WTC11 (cell line): ENCODE data around the gene CAPN9. TPM values are rescaled to one million over a fixed set of nuclear protein-coding genes. Genes with fewer than 3 reads are reported as not detected.

Source experiments
- ATAC-seq: fragments of 200-7000 bp; cut with Tn5 transposase; 2 replicates; pipeline ENCODE4 v1.10.0; 2021; ENCODE audit warnings: mild to moderate bottlenecking, moderate library complexity
- CTCF ChIA-PET: fragments of 300-600 bp; sonication (Branson Sonifier 250); formaldehyde crosslinking; loops from one replicate; lab custom pipeline; 2021; ENCODE audit warnings: antibody characterized with exemption; lab: Charles Lee
- POLR2A ChIA-PET: fragments of 350-600 bp; sonication (Branson Sonifier 250); formaldehyde crosslinking; loops from one replicate; lab custom pipeline; 2021; ENCODE audit warnings: antibody characterized with exemption; lab: Charles Lee
- DNase-seq: peaks from one replicate; pipeline ENCODE4 v3.0.0; 2021; ENCODE audit warnings: low spot score
- H3K27ac Mint-ChIP-seq: 2 replicates; pipeline ENCODE4 v1.8.0; 2021; ENCODE audit warnings: mixed read lengths
- H3K27me3 Mint-ChIP-seq: 2 replicates; pipeline ENCODE4 v1.8.0; 2021; ENCODE audit warnings: low read depth, mild to moderate bottlenecking, moderate library complexity, mixed read lengths
- H3K36me3 Mint-ChIP-seq: 2 replicates; pipeline ENCODE4 v1.8.0; 2021; ENCODE audit warnings: mixed read lengths
- H3K4me1 Mint-ChIP-seq: 2 replicates; pipeline ENCODE4 v1.8.0; 2022; ENCODE audit warnings: mixed read lengths
- H3K4me3 Mint-ChIP-seq: 2 replicates; pipeline ENCODE4 v1.8.0; 2021; ENCODE audit warnings: mild to moderate bottlenecking, moderate library complexity, mixed read lengths
- H3K9me3 Mint-ChIP-seq: 2 replicates; pipeline ENCODE4 v1.8.0; 2021; ENCODE audit warnings: mixed read lengths
- ATF1 ChIP-seq: sonication (generic); formaldehyde crosslinking; IDR thresholded peaks from 2 replicates; pipeline ENCODE4 v1.8.1; 2023; ENCODE audit warnings: mild to moderate bottlenecking, moderate library complexity, missing genetic modification reagents
- CREM ChIP-seq: sonication (generic); formaldehyde crosslinking; IDR thresholded peaks from 2 replicates; pipeline ENCODE4 v1.8.1; 2022; ENCODE audit warnings: mild to moderate bottlenecking, missing genetic modification reagents, moderate library complexity
- ELF4 ChIP-seq: sonication (generic); formaldehyde crosslinking; IDR thresholded peaks from 2 replicates; pipeline ENCODE4 v1.8.1; 2022; ENCODE audit warnings: low read depth, mild to moderate bottlenecking, moderate library complexity, missing genetic modification reagents
- ETV6 ChIP-seq: sonication (generic); formaldehyde crosslinking; IDR thresholded peaks from 2 replicates; pipeline ENCODE4 v1.8.1; 2022; ENCODE audit warnings: mild to moderate bottlenecking, missing genetic modification reagents
- FOXK1 ChIP-seq: sonication (generic); formaldehyde crosslinking; IDR thresholded peaks from 2 replicates; pipeline ENCODE4 v1.8.0; 2022; ENCODE audit warnings: mild to moderate bottlenecking, moderate library complexity, missing genetic modification reagents
- RELA ChIP-seq: sonication (generic); formaldehyde crosslinking; IDR thresholded peaks from 2 replicates; pipeline ENCODE4 v1.8.1; 2022; ENCODE audit warnings: missing genetic modification reagents, mild to moderate bottlenecking, borderline replicate concordance
- ZNF138 ChIP-seq: sonication (generic); formaldehyde crosslinking; conservative IDR thresholded peaks from 2 replicates; pipeline ENCODE4 v1.8.1; 2022; ENCODE audit warnings: mild to moderate bottlenecking, moderate library complexity, missing genetic modification reagents
- ZNF416 ChIP-seq: fragments of 250-450 bp; sonication (Bioruptor Pico); IDR thresholded peaks from 2 replicates; pipeline ENCODE4 v1.9.0; 2021; ENCODE audit warnings: mild to moderate bottlenecking, inconsistent platforms
- ZNF423 ChIP-seq: fragments of 250-450 bp; sonication (Bioruptor Pico); IDR thresholded peaks from 2 replicates; pipeline ENCODE4 v2.1.2; 2022; ENCODE audit warnings: mild to moderate bottlenecking, moderate library complexity
- total RNA-seq: library from RNA; stranded (reverse); gene quantifications from 3 replicates; pipeline ENCODE4 v1.2.3, GENCODE V29; 2021
- TF ChIP-seq, protein P1 (sequence below): sonication (generic); formaldehyde crosslinking; IDR thresholded peaks from 2 replicates; pipeline ENCODE4 v1.8.1; 2023; ENCODE audit warnings: mild to moderate bottlenecking, missing genetic modification reagents
- TF ChIP-seq, protein P2 (sequence below): fragments of 250-450 bp; sonication (Bioruptor Pico); IDR thresholded peaks from 2 replicates; pipeline ENCODE4 v1.9.0; 2021; ENCODE audit warnings: mild to moderate bottlenecking
- TF ChIP-seq, protein P3 (sequence below): fragments of 250-450 bp; sonication (Bioruptor Pico); IDR thresholded peaks from 2 replicates; pipeline ENCODE4 v2.1.2; 2022; ENCODE audit warnings: mild to moderate bottlenecking, moderate library complexity
- TF ChIP-seq, protein P4 (sequence below): fragments of 250-450 bp; sonication (Bioruptor Pico); IDR thresholded peaks from 2 replicates; pipeline ENCODE4 v1.8.0; 2021; ENCODE audit warnings: mild to moderate bottlenecking
- TF ChIP-seq, protein P5 (sequence below): fragments of 250-450 bp; sonication (Bioruptor Pico); IDR thresholded peaks from 2 replicates; pipeline ENCODE4 v1.9.0; 2021; ENCODE audit warnings: moderate library complexity, mild to moderate bottlenecking, inconsistent platforms, borderline replicate concordance
- TF ChIP-seq, protein P6 (sequence below): sonication (generic); formaldehyde crosslinking; IDR thresholded peaks from 2 replicates; pipeline ENCODE4 v1.8.0; 2022; ENCODE audit warnings: mild to moderate bottlenecking, missing genetic modification reagents
- TF ChIP-seq, protein P7 (sequence below): sonication (generic); formaldehyde crosslinking; IDR thresholded peaks from 2 replicates; pipeline ENCODE4 v1.8.1; 2023; ENCODE audit warnings: mild to moderate bottlenecking, missing genetic modification reagents, moderate library complexity
- TF ChIP-seq, protein P8 (sequence below): fragments of 200-600 bp; IDR thresholded peaks from 2 replicates; pipeline ENCODE4 v1.8.0; 2022; ENCODE audit warnings: antibody characterized with exemption
- TF ChIP-seq, protein P9 (sequence below): sonication (generic); formaldehyde crosslinking; IDR thresholded peaks from 2 replicates; pipeline ENCODE4 v1.8.1; 2022; ENCODE audit warnings: missing genetic modification reagents, borderline replicate concordance

The CAPN9 gene
- total RNA-seq, 1 experiment from 2014 or later = not detected

DNA sequence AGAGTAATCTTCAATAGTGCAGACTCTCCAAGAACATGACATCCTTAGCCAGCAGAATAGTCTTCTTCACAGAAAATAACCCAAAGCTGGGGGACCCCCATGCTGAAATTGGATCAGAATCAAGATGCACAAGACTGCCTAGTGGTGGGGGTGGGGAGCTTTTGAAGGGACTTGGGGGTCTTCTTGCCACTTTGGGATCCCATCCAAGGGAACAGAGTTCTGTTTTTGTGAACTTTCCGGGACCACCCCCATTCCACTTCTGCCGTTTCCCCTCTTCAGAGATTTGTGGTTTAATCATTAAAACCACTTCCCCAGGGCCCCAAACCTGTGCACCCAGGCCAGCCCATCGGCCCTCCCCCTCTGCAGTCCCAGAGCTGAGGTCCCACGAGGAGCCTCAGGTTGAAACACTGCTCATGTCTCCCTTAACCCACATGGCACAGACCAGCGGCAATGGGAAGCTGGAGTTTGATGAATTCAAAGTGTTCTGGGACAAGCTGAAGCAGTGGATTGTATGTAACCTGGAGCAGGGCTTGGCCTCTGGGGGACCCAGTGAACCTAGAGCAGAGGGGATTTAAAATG, 44.9 kb downstream of the CAPN9 start:
- no peak for ATAC-seq
- no peak for DNase-seq
- Mint-ChIP-seq H3K4me3 (no peak overlapping the region), H3K36me3 (no peaks in the 10 kb centered on the region), H3K4me1 (no peaks in the 10 kb centered on the region), H3K27ac (no peak overlapping the region), H3K27me3 (peaks cover 34% of the 10 kb centered on the region), H3K9me3 (no peaks in the 10 kb centered on the region)
- ChIA-PET POLR2A (no interaction called here), CTCF (no interaction called here)
- TF ChIP-seq ZNF423 (CRISPR knock-in tag) (no peak), ZNF416 (CRISPR knock-in tag) (no peak), ATF1 (CRISPR knock-in tag) (no peak), ZNF138 (no peak)
- TF ChIP-seq, protein P1, sequence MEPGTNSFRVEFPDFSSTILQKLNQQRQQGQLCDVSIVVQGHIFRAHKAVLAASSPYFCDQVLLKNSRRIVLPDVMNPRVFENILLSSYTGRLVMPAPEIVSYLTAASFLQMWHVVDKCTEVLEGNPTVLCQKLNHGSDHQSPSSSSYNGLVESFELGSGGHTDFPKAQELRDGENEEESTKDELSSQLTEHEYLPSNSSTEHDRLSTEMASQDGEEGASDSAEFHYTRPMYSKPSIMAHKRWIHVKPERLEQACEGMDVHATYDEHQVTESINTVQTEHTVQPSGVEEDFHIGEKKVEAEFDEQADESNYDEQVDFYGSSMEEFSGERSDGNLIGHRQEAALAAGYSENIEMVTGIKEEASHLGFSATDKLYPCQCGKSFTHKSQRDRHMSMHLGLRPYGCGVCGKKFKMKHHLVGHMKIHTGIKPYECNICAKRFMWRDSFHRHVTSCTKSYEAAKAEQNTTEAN (CRISPR knock-in tag) = no peak
- TF ChIP-seq, protein P2, sequence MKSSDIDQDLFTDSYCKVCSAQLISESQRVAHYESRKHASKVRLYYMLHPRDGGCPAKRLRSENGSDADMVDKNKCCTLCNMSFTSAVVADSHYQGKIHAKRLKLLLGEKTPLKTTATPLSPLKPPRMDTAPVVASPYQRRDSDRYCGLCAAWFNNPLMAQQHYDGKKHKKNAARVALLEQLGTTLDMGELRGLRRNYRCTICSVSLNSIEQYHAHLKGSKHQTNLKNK = no peak
- TF ChIP-seq, protein P3, sequence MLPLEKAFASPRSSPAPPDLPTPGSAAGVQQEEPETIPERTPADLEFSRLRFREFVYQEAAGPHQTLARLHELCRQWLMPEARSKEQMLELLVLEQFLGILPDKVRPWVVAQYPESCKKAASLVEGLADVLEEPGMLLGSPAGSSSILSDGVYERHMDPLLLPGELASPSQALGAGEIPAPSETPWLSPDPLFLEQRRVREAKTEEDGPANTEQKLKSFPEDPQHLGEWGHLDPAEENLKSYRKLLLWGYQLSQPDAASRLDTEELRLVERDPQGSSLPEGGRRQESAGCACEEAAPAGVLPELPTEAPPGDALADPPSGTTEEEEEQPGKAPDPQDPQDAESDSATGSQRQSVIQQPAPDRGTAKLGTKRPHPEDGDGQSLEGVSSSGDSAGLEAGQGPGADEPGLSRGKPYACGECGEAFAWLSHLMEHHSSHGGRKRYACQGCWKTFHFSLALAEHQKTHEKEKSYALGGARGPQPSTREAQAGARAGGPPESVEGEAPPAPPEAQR = no peak

DNA sequence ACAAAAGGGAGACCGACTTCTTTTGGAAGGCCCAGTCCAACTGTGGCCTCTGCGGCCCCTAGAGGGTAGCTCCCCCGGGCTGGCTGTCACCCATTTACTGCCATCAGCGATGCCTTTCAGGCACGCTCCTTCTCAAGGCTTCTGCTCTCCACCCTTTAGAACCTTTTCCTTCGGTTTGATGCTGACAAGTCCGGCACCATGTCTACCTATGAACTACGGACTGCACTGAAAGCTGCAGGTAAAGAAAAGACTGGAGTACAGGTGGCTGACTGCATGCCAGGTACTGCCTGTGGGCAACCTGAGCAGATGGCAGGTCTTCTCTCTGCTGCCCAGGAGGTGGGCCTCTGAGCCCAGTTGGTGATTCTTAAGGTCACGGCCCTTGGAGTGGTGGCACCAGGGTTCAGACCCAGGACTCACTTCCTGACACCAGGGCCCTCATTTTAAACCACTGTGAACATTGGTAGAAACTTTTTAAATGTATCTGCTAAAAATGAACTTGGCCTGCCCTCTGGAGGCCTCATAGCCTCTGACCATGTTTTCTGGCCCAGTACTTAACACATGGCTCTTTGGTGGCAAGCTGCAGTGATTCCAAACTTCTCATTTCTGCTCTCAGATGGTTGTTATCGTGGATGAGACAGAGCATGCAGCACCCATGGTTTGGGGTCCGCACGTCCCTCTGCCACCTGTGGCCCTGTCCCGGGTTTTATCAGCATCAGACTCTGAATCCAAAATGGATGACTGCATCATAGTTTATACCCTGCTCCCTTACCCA, 45.7 kb downstream of the CAPN9 start:
- no peak for ATAC-seq
- no peaks in the 10 kb centered on the region for H3K36me3 Mint-ChIP-seq
- POLR2A ChIA-PET = interaction anchor here (0.5 kb wide), 1 partner anchor 428 kb away, joined by 3 read pairs; no protein-coding TSS in a partner anchor
- no peaks in the 10 kb centered on the region for H3K9me3 Mint-ChIP-seq
- H3K27ac Mint-ChIP-seq = no peak overlapping the region
- no peaks in the 10 kb centered on the region for H3K4me1 Mint-ChIP-seq
- DNase-seq = no peak
- peaks cover 41% of the 10 kb centered on the region for H3K27me3 Mint-ChIP-seq
- H3K4me3 Mint-ChIP-seq = no peak overlapping the region
- CTCF ChIA-PET = interaction anchor here (0.6 kb wide), 1 partner anchor 77 kb away, joined by 3 read pairs; no protein-coding TSS in a partner anchor
- TF ChIP-seq RELA (CRISPR knock-in tag) = no peak
- TF ChIP-seq, protein P4, sequence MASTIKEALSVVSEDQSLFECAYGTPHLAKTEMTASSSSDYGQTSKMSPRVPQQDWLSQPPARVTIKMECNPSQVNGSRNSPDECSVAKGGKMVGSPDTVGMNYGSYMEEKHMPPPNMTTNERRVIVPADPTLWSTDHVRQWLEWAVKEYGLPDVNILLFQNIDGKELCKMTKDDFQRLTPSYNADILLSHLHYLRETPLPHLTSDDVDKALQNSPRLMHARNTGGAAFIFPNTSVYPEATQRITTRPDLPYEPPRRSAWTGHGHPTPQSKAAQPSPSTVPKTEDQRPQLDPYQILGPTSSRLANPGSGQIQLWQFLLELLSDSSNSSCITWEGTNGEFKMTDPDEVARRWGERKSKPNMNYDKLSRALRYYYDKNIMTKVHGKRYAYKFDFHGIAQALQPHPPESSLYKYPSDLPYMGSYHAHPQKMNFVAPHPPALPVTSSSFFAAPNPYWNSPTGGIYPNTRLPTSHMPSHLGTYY (CRISPR knock-in tag) = no peak
- TF ChIP-seq, protein P5, sequence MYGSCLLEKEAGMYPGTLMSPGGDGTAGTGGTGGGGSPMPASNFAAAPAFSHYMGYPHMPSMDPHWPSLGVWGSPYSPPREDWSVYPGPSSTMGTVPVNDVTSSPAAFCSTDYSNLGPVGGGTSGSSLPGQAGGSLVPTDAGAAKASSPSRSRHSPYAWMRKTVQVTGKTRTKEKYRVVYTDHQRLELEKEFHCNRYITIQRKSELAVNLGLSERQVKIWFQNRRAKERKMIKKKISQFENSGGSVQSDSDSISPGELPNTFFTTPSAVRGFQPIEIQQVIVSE (CRISPR knock-in tag) = no peak
- TF ChIP-seq CREM (CRISPR knock-in tag) = no peak
- no peak for TF ChIP-seq FOXK1 (CRISPR knock-in tag)
- TF ChIP-seq ELF4 (CRISPR knock-in tag) = no peak
- TF ChIP-seq, protein P1 (CRISPR knock-in tag) = no peak
- TF ChIP-seq, protein P6, sequence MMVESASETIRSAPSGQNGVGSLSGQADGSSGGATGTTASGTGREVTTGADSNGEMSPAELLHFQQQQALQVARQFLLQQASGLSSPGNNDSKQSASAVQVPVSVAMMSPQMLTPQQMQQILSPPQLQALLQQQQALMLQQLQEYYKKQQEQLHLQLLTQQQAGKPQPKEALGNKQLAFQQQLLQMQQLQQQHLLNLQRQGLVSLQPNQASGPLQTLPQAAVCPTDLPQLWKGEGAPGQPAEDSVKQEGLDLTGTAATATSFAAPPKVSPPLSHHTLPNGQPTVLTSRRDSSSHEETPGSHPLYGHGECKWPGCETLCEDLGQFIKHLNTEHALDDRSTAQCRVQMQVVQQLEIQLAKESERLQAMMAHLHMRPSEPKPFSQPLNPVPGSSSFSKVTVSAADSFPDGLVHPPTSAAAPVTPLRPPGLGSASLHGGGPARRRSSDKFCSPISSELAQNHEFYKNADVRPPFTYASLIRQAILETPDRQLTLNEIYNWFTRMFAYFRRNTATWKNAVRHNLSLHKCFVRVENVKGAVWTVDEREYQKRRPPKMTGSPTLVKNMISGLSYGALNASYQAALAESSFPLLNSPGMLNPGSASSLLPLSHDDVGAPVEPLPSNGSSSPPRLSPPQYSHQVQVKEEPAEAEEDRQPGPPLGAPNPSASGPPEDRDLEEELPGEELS (CRISPR knock-in tag) = no peak
- TF ChIP-seq, protein P7, sequence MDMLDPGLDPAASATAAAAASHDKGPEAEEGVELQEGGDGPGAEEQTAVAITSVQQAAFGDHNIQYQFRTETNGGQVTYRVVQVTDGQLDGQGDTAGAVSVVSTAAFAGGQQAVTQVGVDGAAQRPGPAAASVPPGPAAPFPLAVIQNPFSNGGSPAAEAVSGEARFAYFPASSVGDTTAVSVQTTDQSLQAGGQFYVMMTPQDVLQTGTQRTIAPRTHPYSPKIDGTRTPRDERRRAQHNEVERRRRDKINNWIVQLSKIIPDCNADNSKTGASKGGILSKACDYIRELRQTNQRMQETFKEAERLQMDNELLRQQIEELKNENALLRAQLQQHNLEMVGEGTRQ (CRISPR knock-in tag) = no peak
- TF ChIP-seq, protein P8, sequence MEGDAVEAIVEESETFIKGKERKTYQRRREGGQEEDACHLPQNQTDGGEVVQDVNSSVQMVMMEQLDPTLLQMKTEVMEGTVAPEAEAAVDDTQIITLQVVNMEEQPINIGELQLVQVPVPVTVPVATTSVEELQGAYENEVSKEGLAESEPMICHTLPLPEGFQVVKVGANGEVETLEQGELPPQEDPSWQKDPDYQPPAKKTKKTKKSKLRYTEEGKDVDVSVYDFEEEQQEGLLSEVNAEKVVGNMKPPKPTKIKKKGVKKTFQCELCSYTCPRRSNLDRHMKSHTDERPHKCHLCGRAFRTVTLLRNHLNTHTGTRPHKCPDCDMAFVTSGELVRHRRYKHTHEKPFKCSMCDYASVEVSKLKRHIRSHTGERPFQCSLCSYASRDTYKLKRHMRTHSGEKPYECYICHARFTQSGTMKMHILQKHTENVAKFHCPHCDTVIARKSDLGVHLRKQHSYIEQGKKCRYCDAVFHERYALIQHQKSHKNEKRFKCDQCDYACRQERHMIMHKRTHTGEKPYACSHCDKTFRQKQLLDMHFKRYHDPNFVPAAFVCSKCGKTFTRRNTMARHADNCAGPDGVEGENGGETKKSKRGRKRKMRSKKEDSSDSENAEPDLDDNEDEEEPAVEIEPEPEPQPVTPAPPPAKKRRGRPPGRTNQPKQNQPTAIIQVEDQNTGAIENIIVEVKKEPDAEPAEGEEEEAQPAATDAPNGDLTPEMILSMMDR = no peak
- no peak for TF ChIP-seq ETV6 (CRISPR knock-in tag)
- TF ChIP-seq, protein P9, sequence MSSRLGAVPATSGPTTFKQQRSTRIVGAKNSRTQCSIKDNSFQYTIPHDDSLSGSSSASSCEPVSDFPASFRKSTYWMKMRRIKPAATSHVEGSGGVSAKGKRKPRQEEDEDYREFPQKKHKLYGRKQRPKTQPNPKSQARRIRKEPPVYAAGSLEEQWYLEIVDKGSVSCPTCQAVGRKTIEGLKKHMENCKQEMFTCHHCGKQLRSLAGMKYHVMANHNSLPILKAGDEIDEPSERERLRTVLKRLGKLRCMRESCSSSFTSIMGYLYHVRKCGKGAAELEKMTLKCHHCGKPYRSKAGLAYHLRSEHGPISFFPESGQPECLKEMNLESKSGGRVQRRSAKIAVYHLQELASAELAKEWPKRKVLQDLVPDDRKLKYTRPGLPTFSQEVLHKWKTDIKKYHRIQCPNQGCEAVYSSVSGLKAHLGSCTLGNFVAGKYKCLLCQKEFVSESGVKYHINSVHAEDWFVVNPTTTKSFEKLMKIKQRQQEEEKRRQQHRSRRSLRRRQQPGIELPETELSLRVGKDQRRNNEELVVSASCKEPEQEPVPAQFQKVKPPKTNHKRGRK = no peak
